GM12891 (cell line): ENCODE data around the gene ZNF511.
"Not testable (repeated sequence)": the region's sequence is repeated elsewhere in the genome, so short reads cannot be mapped to it uniquely, and the experiment has no call there.

Experiments
- DNase-seq: peaks from one replicate; pipeline ENCODE4 v3.0.0; 2011; ENCODE audit warnings: low spot score; ENCODE audit not compliant: insufficient read length
- FAIRE-seq: peaks from 2 replicates; lab custom pipeline; 2011; peaks lifted over from hg19 to GRCh38; lab: Jason Lieb, UNC
- PAX5 ChIP-seq: IDR thresholded peaks from 2 replicates; pipeline ENCODE4 v1.6.1; 2011; ENCODE audit warnings: low read length, moderate library complexity, mild to moderate bottlenecking; ENCODE audit not compliant: insufficient read depth, severe bottlenecking
- POLR2A ChIP-seq: IDR thresholded peaks from 2 replicates; pipeline ENCODE4 v1.6.1; 2011; ENCODE audit warnings: low read depth, low read length, control low read depth
- POLR2AphosphoS5 ChIP-seq: IDR thresholded peaks from 2 replicates; pipeline ENCODE4 v1.6.1; 2011; ENCODE audit warnings: low read depth, low read length, control low read depth
- POU2F2 ChIP-seq: IDR thresholded peaks from 2 replicates; pipeline ENCODE4 v1.6.1; 2011; ENCODE audit warnings: low read depth, mild to moderate bottlenecking, control low read depth, low read length, moderate library complexity
- SPI1 ChIP-seq: IDR thresholded peaks from 2 replicates; pipeline ENCODE4 v1.6.1; 2011; ENCODE audit warnings: low read depth, low read length, control low read depth
- TAF1 ChIP-seq: IDR thresholded peaks from 2 replicates; pipeline ENCODE4 v1.6.1; 2011; ENCODE audit warnings: low read depth, low read length, control low read depth

ZNF511 gene

DNA sequence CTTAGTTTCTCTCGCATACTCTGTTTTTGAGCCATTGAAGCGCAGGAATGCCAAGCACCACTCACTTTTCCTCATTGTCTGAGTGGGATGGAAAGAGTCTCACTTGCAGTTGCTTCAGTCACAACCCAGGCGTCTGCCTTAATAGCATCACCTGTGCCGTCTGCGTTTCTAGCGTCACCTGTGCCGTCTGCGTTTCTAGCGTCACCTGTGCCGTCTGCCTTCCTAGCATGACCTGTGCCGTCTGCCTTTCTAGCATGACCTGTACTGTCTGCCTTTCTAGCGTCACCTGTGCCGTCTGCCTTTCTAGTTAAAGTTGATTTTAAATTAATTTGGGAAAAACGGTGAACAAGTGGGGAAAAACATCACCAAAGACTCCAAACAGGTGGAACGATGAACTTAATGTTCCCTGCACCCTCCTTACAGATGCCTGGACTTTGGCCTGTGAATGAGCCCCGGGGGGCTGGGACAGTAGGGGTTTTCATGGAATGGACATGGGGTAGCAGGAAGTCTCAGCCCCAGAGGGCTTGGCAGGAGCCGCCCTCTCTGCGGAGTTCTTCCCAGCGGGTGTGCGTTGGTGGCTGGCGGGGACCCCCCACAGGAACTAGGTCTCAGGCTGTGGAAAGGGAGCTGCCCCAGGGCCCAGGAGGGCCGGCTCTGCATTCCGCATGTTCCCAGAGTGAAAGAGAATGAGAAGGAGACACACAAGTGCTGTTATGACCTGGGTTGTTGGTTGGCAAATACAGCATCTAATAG lies 3.5 kb downstream of the ZNF511 start:
- no peak for FAIRE-seq

GRCh38 chr10:133312769-133313145 lies 4.0 kb downstream of the ZNF511 start:
- no peak for FAIRE-seq
- DNase-seq, result no peak
- TF ChIP-seq POLR2A (no peak), PAX5 (no peak), POLR2AphosphoS5 (no peak), POU2F2 (no peak), SPI1 (no peak), TAF1 (no peak)

More for the DNA sequence above, 3.5 kb downstream of the ZNF511 start:
- no peak for DNase-seq
- TF ChIP-seq POLR2A, result no peak
- no peak for TF ChIP-seq POLR2AphosphoS5
- no peak for TF ChIP-seq PAX5
- no peak for TF ChIP-seq TAF1
- no peak for TF ChIP-seq SPI1
- no peak for TF ChIP-seq POU2F2

DNA sequence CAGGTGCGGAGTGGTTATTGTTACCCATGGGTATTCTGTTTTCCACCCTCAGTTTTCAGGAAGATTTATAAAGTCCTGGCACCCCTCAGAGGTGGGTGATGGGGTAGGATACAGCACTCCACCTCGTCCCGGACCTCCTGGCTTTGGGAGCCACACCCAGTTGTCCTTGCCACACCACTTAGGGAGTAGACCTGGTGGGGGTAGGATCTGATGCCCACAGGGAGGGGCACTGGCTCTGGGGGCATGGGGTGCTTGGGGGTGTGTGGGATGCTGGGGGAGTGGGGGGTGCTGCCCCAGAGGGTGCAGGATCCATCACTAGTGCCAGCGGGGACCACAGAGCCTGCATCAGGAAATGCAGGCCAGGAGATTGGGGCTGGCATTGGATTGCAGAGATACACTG lies 4.5 kb downstream of the ZNF511 start:
- no peak for TF ChIP-seq SPI1
- DNase-seq (no peak), FAIRE-seq (no peak)

DNA sequence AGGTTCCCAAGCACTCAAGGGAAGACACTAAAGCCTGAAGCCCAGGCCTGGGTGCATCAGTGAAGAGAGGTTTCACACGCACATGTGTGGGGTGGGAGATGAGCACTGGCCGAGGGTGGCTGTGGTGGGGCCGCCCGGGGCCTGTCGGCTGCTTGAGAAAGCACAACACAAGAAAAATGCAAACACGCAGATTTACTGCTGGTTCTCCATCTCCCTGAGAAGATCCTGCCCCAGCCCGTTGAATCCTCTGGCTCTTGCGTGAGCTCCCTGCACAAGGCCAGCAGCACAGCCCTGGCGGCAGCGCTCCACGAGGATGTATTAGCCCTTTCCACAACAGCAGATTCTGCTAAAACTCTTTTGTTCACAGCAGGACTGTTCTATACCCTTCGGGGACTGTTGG lies 6.2 kb downstream of the ZNF511 start:
- no peak for TF ChIP-seq POLR2A
- TF ChIP-seq TAF1, result no peak
- no peak for TF ChIP-seq PAX5
- no peak for TF ChIP-seq POU2F2
- TF ChIP-seq SPI1, result no peak
- no peak for TF ChIP-seq POLR2AphosphoS5
- DNase-seq (no peak), FAIRE-seq (no peak)

- no peak for DNase-seq
- peak; percentile 72 for FAIRE-seq
- TF ChIP-seq SPI1 (no peak), POLR2AphosphoS5 (no peak), PAX5 (no peak), POLR2A (no peak), POU2F2 (no peak)
Observed at GRCh38 chr10:133315847-133316246, 7.1 kb downstream of the ZNF511 start.

DNA sequence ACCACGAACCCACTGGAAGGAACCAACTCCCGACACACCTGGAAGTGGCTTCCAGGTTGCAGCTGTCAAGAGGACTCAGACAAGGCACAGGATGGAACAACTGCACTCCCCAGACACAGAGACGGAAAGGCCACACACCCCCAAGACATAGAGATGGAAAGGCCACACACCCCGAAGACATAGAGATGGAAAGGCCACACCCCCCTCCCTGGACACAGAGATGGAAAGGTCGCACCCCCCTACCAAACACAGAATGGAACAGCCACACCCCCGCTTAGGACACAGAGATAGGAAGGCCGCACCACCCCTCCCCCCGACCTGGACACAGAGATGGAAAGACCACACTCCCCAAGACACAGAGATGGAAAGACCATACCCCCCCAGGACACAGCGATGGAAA lies 7.6 kb downstream of the ZNF511 start:
- no peak for FAIRE-seq
- no peak for DNase-seq
- no peak for TF ChIP-seq PAX5
- no peak for TF ChIP-seq POLR2AphosphoS5
- TF ChIP-seq POU2F2, result no peak
- TF ChIP-seq TAF1, result no peak
- TF ChIP-seq POLR2A, result no peak
- no peak for TF ChIP-seq SPI1

DNA sequence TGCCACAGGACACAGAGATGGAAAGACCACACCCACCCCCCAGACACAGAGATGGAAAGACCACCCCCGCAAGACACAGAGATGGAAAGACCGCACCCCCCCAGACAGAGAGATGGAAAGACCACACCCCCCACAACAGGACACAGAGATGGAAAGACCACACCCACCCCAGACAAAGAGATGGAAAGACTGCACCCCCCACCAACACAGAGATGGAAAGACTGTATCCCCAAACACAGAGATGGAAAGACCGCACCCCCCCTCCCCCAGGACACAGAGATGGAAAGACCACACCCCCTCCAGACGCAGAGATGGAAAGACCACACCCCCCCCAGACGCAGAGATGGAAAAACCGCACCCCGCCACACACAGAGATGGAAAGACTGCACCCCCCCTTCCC lies 8.0 kb downstream of the ZNF511 start:
- no peak for DNase-seq
- FAIRE-seq, result no peak
- TF ChIP-seq TAF1, result no peak
- TF ChIP-seq POU2F2, result no peak
- no peak for TF ChIP-seq POLR2AphosphoS5
- no peak for TF ChIP-seq PAX5

DNA sequence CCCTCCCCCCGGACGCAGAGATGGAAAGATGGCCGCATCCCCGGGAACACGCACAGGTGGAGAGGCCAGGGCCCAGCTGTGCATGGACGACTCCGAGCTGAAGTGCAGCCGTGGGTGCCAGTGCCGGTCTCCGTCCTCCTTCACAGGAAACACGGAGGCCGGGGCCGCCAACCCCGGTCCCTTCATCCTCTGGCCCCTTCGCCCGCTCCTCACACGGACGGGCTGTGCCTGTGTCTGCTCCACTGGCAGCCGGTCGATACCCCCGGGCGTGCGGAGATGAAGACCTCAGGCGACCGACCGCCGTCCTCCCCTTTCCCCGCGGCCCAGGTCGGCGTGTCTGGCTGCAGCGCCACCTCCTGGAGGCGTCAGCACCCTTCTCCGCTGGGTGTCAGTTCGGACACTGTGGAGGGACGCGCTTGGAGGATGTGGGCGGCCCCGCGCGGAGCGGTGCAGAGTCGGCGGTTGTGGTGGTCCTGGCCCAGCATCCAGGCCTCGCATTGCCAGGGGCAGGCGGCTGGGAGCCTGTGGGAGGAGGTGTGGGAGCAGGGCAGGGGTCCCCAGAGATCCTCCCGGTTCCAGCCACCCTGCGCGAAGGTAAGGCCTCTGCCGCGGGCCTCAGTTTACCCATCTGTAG lies 9.9 kb downstream of the ZNF511 start:
- FAIRE-seq, result peak; percentile 75
- no peak for TF ChIP-seq POLR2A
- TF ChIP-seq POLR2AphosphoS5, result no peak
- no peak for TF ChIP-seq PAX5
- TF ChIP-seq POU2F2, result no peak
- TF ChIP-seq SPI1, result no peak
- TF ChIP-seq TAF1, result no peak
- DNase-seq, result peak; percentile 65

DNA sequence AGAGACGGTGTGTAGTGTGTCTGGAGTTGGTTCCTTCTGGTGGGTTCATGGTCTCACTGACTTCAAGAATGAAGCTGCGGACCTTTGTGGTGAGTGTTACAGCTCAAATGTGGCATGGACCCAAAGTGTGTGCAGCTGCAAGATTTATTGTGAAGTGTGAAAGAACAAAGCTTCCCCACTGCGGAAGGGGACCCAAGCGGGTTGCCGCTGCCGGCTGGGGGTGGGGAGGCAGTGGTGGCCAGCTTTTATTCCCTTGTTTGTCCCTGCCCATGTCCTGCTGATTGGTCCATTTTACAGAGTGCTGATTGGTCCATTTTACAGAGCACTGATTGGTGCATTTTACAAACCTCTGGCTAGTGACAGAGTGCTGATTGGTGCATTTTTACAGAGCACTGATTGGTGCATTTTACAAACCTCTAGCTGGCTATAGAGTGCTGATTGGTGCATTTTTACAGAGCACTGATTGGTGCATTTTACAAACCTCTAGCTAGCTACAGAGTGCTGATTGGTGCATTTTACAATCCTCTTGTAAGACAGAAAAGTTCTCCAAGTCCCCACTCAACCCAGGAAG lies 12.2 kb downstream of the ZNF511 start:
- DNase-seq, FAIRE-seq: not testable (repeated sequence)

DNA sequence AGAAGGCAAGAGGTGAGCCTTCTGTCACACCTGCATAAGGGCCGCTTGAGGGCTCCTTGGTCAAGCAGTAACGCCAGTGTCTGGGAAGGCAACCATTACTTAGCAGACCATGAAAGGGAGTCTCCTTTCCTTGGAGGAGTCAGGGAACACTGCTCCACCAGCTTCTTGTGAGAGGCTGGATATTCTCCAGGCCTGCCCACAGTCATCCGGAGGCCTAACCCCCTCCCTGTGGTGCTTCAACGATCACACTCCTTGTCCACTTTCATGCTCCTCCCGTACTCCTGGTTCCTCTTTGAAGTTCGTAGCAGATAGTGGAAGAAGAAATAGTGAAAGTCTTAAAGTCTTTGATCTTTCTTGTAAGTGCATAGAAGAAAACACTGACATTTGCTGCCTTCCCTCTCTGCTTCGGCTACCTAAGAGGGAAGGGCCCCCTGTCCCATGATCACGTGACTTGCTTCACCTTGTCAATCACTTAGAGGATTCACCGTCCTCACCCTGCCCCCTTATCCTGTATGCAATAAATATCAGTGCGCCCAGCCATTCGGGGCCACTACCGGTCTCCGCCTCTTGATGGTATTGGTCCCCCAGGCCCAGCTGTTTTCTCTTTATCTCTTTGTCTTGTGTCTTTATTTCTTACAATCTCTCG lies 13.5 kb downstream of the ZNF511 start:
- not testable (repeated sequence) for FAIRE-seq, DNase-seq
